ENCODE results near the gene MT1H. TPM values are rescaled to one million over a fixed set of nuclear protein-coding genes. Genes with fewer than 3 reads are reported as not detected.
A peak's percentile ranks its signal among the peaks of the same experiment; 100 is the strongest.

Gene MT1H
- total RNA-seq, 2 experiments from 2014 or later = not detected

- Mint-ChIP-seq H3K27me3 (no peaks in the 10 kb centered on the region), H3K36me3 (ENCODE audit: low read depth) (no peaks in the 10 kb centered on the region), H3K4me3 (peak overlapping the region; percentile 83), H3K4me1 (ENCODE audit: low read depth) (peaks cover 28% of the 10 kb centered on the region), H3K9me3 (no peaks in the 10 kb centered on the region), H3K27ac (peak overlapping the region; percentile 92)
- Histone ChIP-seq H3K9me3 (ENCODE audit: control insufficient read depth in 1 of 2, insufficient read depth in 1 of 2, low read length in 2 of 2) (no peaks in the 10 kb centered on the region), H3K27ac (ENCODE audit: low read depth in 1 of 2, low read length in 2 of 2) (peak overlapping the region in 1 of 2 donors; percentile 50), H3K36me3 (ENCODE audit: insufficient read depth, low read length) (no peaks in the 10 kb centered on the region), H3K4me3 (ENCODE audit: low read length) (peak overlapping the region; percentile 35), H3K4me1 (ENCODE audit: insufficient read depth, low read length) (peaks cover 26% of the 10 kb centered on the region), H3K27me3 (ENCODE audit: control insufficient read depth in 1 of 2, insufficient read depth in 2 of 2, low read length in 2 of 2) (no peaks in the 10 kb centered on the region)
- TF ChIP-seq CTCF (IDR thresholded peaks at IDR 0.05) = no peak
- intact Hi-C loops (cut with DNase I, micrococcal nuclease) = loop anchor here (2.0 to 10.0 kb wide), 4 partner anchors 20 to 764 kb away; partner anchors contain the start of gene AMFR (in 1 of the 2)
- ChIA-PET POLR2A (interaction anchor here (0.6 to 2.9 kb wide), 10 partner anchors 11 to 477 kb away, joined by 3 to 16 read pairs (median 6); partner anchors contain the start of genes BBS2, MT2A, NUP93 and PSME3IP1), CTCF (no interaction called here)
- DNase-seq (peak in 13 of 14 experiments; percentile 10 to 63 (median 41)), ATAC-seq (ENCODE audit: poor library complexity) (peak; percentile 90)
Observed at GRCh38 chr16:56708525-56709442, 39.2 kb downstream of the MT1H start.

GRCh38 chr16:56709443-56710040, 39.9 kb downstream of the MT1H start:
- peak overlapping the region; percentile 92 for H3K27ac Mint-ChIP-seq
- Histone ChIP-seq H3K27me3 (ENCODE audit: control insufficient read depth in 1 of 2, insufficient read depth in 2 of 2, low read length in 2 of 2) (no peaks in the 10 kb centered on the region), H3K27ac (ENCODE audit: low read depth in 1 of 2, low read length in 2 of 2) (peak overlapping the region in 1 of 2 donors; percentile 50), H3K9me3 (ENCODE audit: control insufficient read depth in 1 of 2, insufficient read depth in 1 of 2, low read length in 2 of 2) (no peaks in the 10 kb centered on the region), H3K4me1 (ENCODE audit: insufficient read depth, low read length) (peaks cover 26% of the 10 kb centered on the region), H3K36me3 (ENCODE audit: insufficient read depth, low read length) (no peaks in the 10 kb centered on the region), H3K4me3 (ENCODE audit: low read length) (peak overlapping the region; percentile 35)
- ChIA-PET POLR2A (interaction anchor here (1.1 to 2.9 kb wide), 7 partner anchors 10 to 476 kb away, joined by 4 to 16 read pairs (median 9); partner anchors contain the start of genes BBS2, MT2A, NUP93 and PSME3IP1), CTCF (no interaction called here)
- DNase-seq = no peak
- TF ChIP-seq CTCF (IDR thresholded peaks at IDR 0.05) = no peak
- no peak for ATAC-seq (ENCODE audit: poor library complexity)
- H3K4me3 Mint-ChIP-seq = peak overlapping the region; percentile 83
- intact Hi-C loops (cut with DNase I, micrococcal nuclease) = loop anchor here (2.0 to 10.0 kb wide), 4 partner anchors 19 to 765 kb away; partner anchors contain the start of gene AMFR (in 1 of the 2)
- no peaks in the 10 kb centered on the region for H3K9me3 Mint-ChIP-seq
- H3K4me1 Mint-ChIP-seq (ENCODE audit: low read depth) = peaks cover 28% of the 10 kb centered on the region
- no peaks in the 10 kb centered on the region for H3K36me3 Mint-ChIP-seq (ENCODE audit: low read depth)
- no peaks in the 10 kb centered on the region for H3K27me3 Mint-ChIP-seq

- peaks cover 26% of the 10 kb centered on the region for H3K4me1 ChIP-seq (ENCODE audit: insufficient read depth, low read length)
- Mint-ChIP-seq H3K4me3 (peak overlapping the region; percentile 48), H3K4me1 (ENCODE audit: low read depth) (peaks cover 28% of the 10 kb centered on the region), H3K9me3 (no peaks in the 10 kb centered on the region), H3K27me3 (no peaks in the 10 kb centered on the region), H3K27ac (peak overlapping the region; percentile 92), H3K36me3 (ENCODE audit: low read depth) (no peaks in the 10 kb centered on the region)
- TF ChIP-seq CTCF (IDR thresholded peaks at IDR 0.05) = no peak
- no peaks in the 10 kb centered on the region for H3K27me3 ChIP-seq (ENCODE audit: control insufficient read depth in 1 of 2, insufficient read depth in 2 of 2, low read length in 2 of 2)
- ChIA-PET POLR2A (interaction anchor here (1.1 to 2.3 kb wide), 2 partner anchors 10 to 476 kb away, joined by 4 to 9 read pairs; partner anchors contain the start of genes PSME3IP1 and RSPRY1), CTCF (interaction anchor here (1.3 kb wide), 1 partner anchor 8 kb away, joined by 5 read pairs; no protein-coding TSS in a partner anchor)
- no peak overlapping the region for H3K4me3 ChIP-seq (ENCODE audit: low read length)
- no peaks in the 10 kb centered on the region for H3K36me3 ChIP-seq (ENCODE audit: insufficient read depth, low read length)
- no peaks in the 10 kb centered on the region for H3K9me3 ChIP-seq (ENCODE audit: control insufficient read depth in 1 of 2, insufficient read depth in 1 of 2, low read length in 2 of 2)
- DNase-seq = no peak
- no peak for ATAC-seq (ENCODE audit: poor library complexity)
- intact Hi-C loops (cut with DNase I, micrococcal nuclease) = no loop called here
- H3K27ac ChIP-seq (ENCODE audit: low read depth in 1 of 2, low read length in 2 of 2) = no peak overlapping the region
Observed at GRCh38 chr16:56710181-56710737, 40.6 kb downstream of the MT1H start.

Data from CD4-positive, alpha-beta T cell (primary cell).